PC-9 (cell line): ENCODE measurements around the gene NCF1.
"Not testable (repeated sequence)": the region's sequence is repeated elsewhere in the genome, so short reads cannot be mapped to it uniquely, and the experiment has no call there.

ENCODE experiments used
- EZH2 ChIP-seq: fragments of 200-600 bp; sonication (generic); IDR thresholded peaks from 2 replicates; pipeline ENCODE4 v1.8.0; 2017; ENCODE audit warnings: antibody characterized with exemption, low read depth
- TF ChIP-seq, protein P1 (sequence below): fragments of 200-600 bp; sonication (generic); conservative IDR thresholded peaks from 2 replicates; pipeline ENCODE4 v1.6.1; 2017; ENCODE audit warnings: mixed run types, antibody characterized with exemption, mild to moderate bottlenecking, moderate library complexity

DNA sequence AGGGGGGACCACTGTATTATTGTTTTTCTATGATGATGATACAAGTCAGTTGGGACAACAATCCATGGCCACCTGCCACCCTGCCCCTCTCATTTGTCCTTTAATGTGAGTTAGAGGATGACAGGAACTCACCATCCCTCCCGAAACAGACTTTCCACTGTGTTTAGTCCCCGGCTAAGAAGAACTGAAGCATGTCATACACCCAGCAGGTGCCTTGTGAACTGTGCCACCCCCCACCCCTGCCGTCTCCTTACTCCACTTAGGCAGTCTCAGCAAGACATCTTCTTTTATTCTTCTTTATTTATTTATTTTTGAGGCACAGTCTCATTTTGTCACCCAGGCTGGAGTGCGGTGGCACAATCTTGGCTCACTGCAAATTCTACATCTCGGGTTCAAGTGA, 47.4 kb downstream of the NCF1 start:
- TF ChIP-seq EZH2 = not testable (repeated sequence)
- TF ChIP-seq, protein P1, sequence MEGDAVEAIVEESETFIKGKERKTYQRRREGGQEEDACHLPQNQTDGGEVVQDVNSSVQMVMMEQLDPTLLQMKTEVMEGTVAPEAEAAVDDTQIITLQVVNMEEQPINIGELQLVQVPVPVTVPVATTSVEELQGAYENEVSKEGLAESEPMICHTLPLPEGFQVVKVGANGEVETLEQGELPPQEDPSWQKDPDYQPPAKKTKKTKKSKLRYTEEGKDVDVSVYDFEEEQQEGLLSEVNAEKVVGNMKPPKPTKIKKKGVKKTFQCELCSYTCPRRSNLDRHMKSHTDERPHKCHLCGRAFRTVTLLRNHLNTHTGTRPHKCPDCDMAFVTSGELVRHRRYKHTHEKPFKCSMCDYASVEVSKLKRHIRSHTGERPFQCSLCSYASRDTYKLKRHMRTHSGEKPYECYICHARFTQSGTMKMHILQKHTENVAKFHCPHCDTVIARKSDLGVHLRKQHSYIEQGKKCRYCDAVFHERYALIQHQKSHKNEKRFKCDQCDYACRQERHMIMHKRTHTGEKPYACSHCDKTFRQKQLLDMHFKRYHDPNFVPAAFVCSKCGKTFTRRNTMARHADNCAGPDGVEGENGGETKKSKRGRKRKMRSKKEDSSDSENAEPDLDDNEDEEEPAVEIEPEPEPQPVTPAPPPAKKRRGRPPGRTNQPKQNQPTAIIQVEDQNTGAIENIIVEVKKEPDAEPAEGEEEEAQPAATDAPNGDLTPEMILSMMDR = not testable (repeated sequence)
